HL-60/S4 (cell line): ENCODE measurements around the gene WNK3.
"Not testable (repeated sequence)": the region's sequence is repeated elsewhere in the genome, so short reads cannot be mapped to it uniquely, and the experiment has no call there.

Source experiments
- in situ Hi-C: fragments of 300-500 bp; cut with MboI; formaldehyde crosslinking; loops from 2 replicates; pipeline ENCODE4 v1.14.3; 2022; ENCODE audit warnings: low sequenced_read_pairs

WNK3 gene

DNA sequence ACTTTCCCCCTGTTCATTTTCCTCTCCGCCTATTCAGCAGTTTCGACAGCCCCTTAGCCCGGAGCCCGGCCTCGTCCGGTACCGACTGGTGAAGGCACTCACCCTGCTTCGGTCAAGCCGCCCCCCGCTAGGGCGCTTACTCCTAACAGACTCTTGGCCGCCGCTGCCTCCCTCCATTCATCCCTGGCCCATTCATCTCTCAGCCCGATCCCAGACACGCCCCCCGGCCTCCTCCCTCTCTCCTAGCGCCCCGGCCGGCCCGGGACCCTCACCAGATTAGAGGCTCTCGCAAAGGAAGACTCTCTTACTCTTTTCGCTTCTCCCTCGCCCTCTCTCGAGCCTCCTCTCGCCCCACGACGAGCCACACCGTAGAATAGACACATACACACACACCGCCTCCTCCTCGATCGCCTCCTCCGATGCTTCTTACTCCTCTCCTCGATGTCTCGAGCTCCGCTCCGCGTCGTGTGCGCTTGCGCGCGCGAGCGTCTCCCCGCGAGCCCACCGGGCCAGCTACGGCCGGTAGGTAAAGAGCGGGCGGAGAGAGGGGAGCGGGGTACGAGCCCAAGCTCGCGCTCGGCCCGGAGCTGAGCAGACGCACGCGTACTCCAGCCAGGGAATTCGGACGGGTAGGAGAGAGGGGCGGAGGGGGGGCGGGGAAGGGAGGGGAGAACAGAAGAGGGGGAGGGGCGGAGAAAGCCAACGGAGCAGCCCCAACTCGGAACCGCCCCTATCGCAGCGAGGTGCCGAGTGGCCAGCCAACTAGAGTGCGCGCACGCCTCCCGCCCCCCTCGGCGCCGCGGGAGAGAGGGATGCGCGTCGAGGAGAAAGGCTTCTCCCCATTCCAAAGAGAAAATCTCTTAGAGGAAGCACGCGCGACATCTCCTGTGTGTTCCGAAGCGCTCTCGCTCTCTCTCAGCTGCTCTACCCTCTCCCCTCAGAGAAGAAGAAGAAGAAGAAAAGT, at the start of gene WNK3:
Gene WNK3, minus strand, starts transcription at position 633 of the 964 bp plus-strand sequence.
- in situ Hi-C loops, result no loop called here

DNA sequence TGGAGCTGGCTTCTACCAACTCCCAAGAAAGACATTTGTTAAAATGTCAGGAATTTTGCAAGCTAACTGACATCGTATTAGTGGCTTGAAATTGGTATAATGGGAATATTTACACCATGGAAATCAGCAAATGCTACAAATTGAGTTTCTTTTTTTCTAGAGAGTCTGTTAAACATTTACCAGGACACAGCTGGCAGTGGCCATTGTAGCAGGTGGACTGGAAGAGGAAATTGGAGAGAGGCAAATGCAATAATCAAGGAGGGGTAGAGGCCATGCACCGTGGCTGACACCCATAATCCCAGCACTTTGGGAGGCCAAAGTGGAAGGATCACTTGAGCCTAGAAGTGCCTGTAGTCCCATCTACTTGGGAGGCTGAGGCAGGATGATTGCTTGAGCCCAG, 49.4 kb upstream of the WNK3 start:
- in situ Hi-C loops, result no loop called here

GRCh38 chrX:54397113-54397512, 39.3 kb upstream of the WNK3 start:
- in situ Hi-C loops, result no loop called here

GRCh38 chrX:54386314-54386713, 28.5 kb upstream of the WNK3 start:
- in situ Hi-C loops, result no loop called here

GRCh38 chrX:54384661-54385060, 26.8 kb upstream of the WNK3 start:
- in situ Hi-C loops, result not testable (repeated sequence)

- in situ Hi-C loops, result no loop called here
These were observed 1.6 kb upstream of the WNK3 start for GRCh38 chrX:54359408-54359807.

DNA sequence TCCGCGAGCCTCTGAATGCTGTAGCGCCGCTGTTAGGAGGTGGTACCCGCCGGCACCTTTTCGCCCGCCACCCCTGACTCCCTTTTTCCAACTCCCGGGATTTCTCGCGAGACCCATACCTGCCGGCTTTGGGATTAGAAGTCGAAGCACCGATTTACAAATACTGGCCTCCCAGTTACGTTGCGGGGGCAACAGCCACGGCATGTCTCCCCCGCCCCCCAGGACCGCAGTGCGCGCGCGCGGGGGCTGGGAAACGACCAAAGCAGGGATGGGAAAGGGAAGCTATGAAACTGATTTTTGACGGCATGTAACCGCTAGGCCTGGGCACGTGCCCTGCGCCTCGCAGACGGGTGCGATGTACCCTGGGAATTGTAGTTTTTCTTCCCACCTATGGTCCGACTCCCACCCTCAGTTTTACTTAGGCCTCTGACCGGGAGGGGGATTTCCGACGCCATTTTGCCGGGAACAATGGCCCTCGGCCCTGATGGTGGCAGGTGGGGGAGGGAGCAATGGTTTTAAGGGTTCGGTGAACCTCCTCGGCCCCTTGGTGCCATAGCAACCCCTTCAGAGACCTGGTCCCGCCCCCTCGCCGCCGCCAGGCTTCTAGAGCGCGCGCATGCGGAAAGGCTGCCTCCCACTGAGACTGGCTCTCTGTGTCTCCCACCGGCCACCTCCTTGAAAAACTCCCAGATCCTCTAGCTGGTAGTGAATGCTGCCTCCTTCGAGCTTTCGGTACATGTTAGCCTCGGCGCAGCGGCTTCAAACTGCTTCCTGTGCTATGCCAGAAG, 772 bp upstream of the WNK3 start:
- in situ Hi-C loops, result no loop called here

DNA sequence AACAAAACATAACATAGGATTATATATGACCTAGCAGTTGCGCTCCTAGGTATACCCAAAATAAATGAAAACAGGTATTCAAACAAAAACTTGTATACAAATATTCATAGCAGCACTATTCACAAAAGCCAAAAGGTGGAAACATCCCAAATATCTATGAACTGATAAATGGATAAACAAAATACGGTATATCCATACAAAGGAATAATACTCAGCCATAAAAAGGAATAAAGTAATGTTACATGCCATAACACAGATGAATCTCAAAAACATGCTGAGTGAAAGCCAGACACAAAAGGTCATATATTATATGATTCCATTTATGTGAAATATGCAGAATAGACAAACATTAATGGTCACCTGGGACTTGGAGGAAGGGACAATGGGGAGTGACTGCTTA, 5.2 kb downstream of the WNK3 start:
- in situ Hi-C loops, result no loop called here

DNA sequence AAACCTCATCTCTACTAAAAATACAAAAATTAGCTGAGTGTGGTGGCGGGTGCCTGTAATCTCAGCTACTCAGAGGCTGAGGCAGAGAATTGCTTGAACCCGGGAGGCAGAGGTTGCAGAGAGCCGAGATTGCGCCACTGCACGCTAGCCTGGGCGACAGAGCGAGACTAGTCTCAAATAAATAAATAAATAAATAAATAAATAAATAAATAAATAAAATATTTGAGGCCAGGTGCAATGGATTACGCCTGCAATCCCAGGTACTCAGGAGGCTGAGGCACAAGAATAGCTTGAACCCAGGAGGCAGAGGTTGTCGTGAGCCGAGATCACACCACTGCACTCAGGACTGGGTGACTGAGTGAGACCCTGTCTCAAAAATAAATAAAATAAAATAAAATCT, 20.5 kb downstream of the WNK3 start:
- in situ Hi-C loops, result not testable (repeated sequence)

GRCh38 chrX:54325077-54325476, 32.8 kb downstream of the WNK3 start:
- in situ Hi-C loops, result no loop called here

DNA sequence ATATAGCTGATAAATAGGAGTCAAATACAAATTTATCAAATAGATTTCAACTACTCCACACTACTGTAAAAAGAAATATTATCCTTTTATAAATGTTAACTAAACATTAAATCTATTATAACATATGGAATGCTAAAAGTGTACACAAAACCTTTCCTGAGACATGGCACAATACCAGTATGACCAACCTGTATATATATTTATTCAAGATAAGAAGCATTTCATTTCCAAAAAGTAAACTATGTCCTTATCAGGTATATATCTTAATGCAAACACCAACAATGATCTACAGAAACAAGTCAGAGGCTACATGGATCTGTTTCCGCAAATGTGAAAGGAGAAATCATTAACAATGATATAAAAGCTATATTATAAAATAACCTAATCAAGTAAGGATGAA, 37.8 kb downstream of the WNK3 start:
- in situ Hi-C loops, result no loop called here

DNA sequence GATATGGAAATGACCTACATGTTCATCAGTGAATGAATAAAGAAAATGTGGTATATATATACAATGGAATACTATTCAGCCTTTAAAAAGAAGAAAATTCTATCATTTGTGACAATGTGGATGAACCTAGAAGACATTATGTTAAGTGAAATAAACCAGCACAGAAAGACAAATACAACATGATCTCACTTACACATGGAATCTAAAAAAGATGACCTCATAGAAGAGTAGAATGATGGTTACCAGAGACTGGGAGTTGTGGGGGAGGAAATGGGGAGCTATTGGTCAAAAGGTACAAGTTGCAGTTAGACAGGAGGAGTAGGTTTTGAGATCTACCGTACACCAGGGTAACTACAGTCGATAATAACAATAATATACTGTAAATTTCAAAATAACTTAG, 51.5 kb downstream of the WNK3 start:
- in situ Hi-C loops, result no loop called here

DNA sequence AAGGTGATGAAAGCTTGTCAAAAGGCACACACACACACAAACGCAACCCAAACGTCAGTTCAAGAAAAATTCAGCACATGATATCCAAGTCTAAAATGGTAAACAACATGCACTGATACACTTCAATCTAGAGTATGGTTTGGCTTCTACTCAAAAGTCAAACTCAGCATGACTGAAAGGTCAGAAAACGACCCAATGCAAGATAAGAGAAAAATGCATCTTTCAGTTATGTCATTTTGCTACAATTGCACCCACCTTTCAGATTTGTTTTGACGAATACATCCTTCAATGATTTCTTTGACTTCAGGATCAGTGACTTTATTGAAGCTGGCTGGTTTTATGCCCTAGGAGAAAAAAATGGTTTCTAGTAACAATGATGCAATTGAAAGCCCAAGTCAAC, 56.3 kb downstream of the WNK3 start:
- in situ Hi-C loops, result no loop called here

DNA sequence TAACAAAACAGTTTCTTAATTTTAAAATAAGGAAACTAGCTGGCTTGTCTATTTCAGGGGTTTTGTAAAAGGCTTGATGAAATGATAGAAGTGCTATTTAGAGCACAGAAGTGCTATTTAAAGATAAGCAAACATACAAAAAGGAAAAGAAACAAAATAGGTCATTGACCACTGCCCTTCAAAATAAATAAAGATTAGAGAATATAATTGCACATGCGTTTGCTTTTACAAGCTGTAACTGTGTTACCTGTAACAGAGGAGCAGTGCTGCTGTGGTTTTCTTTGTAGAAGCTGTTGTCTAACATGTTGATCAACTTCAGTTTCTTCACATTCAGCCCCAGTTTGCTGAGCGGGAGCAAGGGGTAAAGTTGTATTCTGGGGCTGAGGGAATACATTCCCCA, 63.5 kb downstream of the WNK3 start:
- in situ Hi-C loops, result no loop called here

DNA sequence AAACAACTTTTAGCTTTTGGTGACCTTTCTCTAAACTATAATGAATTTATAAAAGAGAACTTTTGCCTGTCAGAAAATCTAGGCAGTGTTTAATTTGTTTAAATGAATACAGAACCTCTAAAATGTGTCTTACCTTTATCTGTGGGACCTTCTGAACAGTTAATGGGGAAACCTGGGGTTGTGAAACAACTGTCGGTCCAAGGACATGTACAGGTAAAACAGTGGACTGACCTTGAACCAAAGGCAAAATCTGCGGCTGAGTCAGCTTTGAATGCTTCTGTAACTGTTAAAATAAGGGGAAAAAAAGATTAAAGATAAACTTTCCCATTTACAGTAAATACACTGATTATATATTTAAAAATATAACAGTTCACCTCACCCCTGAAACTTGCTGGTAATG, 65.1 kb downstream of the WNK3 start:
- in situ Hi-C loops, result no loop called here

- in situ Hi-C loops, result no loop called here
These were observed 66.1 kb downstream of the WNK3 start for GRCh38 chrX:54291758-54292157.

- in situ Hi-C loops, result no loop called here
These were observed 68.9 kb downstream of the WNK3 start for GRCh38 chrX:54288968-54289367.

- in situ Hi-C loops, result no loop called here
These were observed 69.6 kb downstream of the WNK3 start for GRCh38 chrX:54288277-54288676.

- in situ Hi-C loops, result no loop called here
These were observed 76.2 kb downstream of the WNK3 start for GRCh38 chrX:54281676-54282075.

DNA sequence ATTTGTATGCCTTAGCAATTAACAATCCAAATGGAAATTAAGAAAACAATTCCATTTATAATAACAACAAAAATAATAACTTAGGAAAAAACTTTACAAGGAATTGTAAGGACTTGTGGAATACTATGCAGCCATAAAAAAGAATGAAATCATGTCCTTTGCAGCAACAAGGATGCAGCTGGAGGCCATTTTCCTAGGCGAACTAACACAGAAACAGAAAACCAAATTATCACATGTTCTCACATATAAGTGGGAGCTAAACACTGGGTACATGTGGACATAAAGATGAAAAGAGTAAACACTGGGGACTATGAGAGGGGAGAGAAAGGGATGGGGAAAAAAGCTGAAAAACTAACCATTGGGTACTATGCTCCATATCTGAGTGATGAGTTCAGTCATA, 77.4 kb downstream of the WNK3 start:
- in situ Hi-C loops, result no loop called here

- in situ Hi-C loops, result no loop called here
These were observed 86.2 kb downstream of the WNK3 start for GRCh38 chrX:54271664-54272063.

- in situ Hi-C loops, result no loop called here
These were observed 109.5 kb downstream of the WNK3 start for GRCh38 chrX:54248309-54248708.
